Measurements from ENCODE around the gene UQCR11.

GRCh38 chr19:1615156-1615765, 10.0 kb upstream of the UQCR11 start:
- TF ChIP-seq MYC (IDR thresholded peaks at IDR 0.05; ENCODE audit: low read depth, low read length): no peak
- no peak for TF ChIP-seq CTCF (IDR thresholded peaks at IDR 0.05; ENCODE audit: extremely low read depth in 1 of 2, insufficient read depth in 1 of 2, low read depth in 1 of 2, low read length in 2 of 2)
- no peak for TF ChIP-seq POLR2AphosphoS5 (IDR thresholded peaks at IDR 0.05; ENCODE audit: insufficient read depth, low read depth, low read length)
- no peak for TF ChIP-seq POLR2A (IDR thresholded peaks at IDR 0.05; ENCODE audit: low read depth, low read length)
- no peak for TF ChIP-seq GATA2 (IDR thresholded peaks at IDR 0.05; ENCODE audit: insufficient read depth, insufficient read length, low read depth, low read length)
- TF ChIP-seq JUN (IDR thresholded peaks at IDR 0.05; ENCODE audit: borderline replicate concordance, insufficient read depth, insufficient read length, low read depth): no peak
